ENCODE measurements around the gene SAMD9. TPM values are rescaled to one million over a fixed set of nuclear protein-coding genes. Genes with fewer than 3 reads are reported as not detected.

The SAMD9 gene
- total RNA-seq, 2 experiments from 2014 or later, result 6.1 to 7.6 TPM

DNA sequence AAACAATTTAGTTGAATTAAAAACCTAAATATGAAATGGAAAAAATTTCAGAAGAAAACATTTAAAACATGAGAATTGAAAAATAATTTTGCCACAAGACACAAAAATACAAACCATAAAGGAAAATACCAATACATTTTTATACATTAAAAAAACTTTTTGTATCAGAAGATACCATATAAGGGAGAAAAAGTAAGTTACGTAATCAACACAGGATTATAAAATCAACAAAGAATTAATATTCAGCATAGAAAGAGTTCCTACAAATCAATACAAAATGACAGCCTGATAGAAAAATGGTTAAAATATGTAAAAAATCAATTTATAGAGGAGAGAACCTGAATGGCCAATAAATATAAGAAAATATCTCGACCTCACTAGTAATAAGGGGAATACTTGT lies 47.0 kb upstream of the SAMD9 start:
- ChIA-PET POLR2A (interaction anchor here (1.8 kb wide), 1 partner anchor 48 kb away, joined by 6 read pairs; the partner anchor contains the start of gene SAMD9), CTCF (ENCODE audit: unreplicated experiment) (no interaction called here)
- DNase-seq (ENCODE audit: low spot score), result no peak
- H3K4me3 ChIP-seq (ENCODE audit: low read depth, low read length, poor library complexity, severe bottlenecking), result no peak overlapping the region
- no peaks in the 10 kb centered on the region for H3K9me2 ChIP-seq (ENCODE audit: insufficient read depth, low read length)
- no TSS peak for BruUV-seq (replicated peaks)
- no peak overlapping the region for H2AFZ ChIP-seq (ENCODE audit: low read length)
- H3K36me3 ChIP-seq (ENCODE audit: insufficient read depth, low read length), result no peaks in the 10 kb centered on the region
- H3K27ac ChIP-seq (ENCODE audit: low read depth, low read length, poor library complexity, severe bottlenecking), result no peak overlapping the region
- H3K4me2 ChIP-seq (ENCODE audit: low read length), result no peak overlapping the region
- peaks cover 9% of the 10 kb centered on the region; the same call in 1 of the 2 replicates for H3K9me3 ChIP-seq (ENCODE audit: low read length)
- TF ChIP-seq, protein P1, sequence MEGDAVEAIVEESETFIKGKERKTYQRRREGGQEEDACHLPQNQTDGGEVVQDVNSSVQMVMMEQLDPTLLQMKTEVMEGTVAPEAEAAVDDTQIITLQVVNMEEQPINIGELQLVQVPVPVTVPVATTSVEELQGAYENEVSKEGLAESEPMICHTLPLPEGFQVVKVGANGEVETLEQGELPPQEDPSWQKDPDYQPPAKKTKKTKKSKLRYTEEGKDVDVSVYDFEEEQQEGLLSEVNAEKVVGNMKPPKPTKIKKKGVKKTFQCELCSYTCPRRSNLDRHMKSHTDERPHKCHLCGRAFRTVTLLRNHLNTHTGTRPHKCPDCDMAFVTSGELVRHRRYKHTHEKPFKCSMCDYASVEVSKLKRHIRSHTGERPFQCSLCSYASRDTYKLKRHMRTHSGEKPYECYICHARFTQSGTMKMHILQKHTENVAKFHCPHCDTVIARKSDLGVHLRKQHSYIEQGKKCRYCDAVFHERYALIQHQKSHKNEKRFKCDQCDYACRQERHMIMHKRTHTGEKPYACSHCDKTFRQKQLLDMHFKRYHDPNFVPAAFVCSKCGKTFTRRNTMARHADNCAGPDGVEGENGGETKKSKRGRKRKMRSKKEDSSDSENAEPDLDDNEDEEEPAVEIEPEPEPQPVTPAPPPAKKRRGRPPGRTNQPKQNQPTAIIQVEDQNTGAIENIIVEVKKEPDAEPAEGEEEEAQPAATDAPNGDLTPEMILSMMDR (conservative IDR thresholded peaks at IDR 0.05; ENCODE audit: low read length), result no peak
- no peak for TF ChIP-seq EZH2phosphoT487 (IDR thresholded peaks at IDR 0.05; ENCODE audit: borderline replicate concordance, low read depth, low read length)
- no peaks in the 10 kb centered on the region for H3K79me2 ChIP-seq (ENCODE audit: insufficient read depth, low read depth, low read length)
- intact Hi-C loops (cut with micrococcal nuclease; ENCODE audit: unreplicated experiment), result no loop called here
- peaks cover 9% of the 10 kb centered on the region for H3K4me1 ChIP-seq (ENCODE audit: insufficient read depth, low read length, poor library complexity, severe bottlenecking)
- H4K20me1 ChIP-seq (ENCODE audit: insufficient read depth, low read length), result no peaks in the 10 kb centered on the region

DNA sequence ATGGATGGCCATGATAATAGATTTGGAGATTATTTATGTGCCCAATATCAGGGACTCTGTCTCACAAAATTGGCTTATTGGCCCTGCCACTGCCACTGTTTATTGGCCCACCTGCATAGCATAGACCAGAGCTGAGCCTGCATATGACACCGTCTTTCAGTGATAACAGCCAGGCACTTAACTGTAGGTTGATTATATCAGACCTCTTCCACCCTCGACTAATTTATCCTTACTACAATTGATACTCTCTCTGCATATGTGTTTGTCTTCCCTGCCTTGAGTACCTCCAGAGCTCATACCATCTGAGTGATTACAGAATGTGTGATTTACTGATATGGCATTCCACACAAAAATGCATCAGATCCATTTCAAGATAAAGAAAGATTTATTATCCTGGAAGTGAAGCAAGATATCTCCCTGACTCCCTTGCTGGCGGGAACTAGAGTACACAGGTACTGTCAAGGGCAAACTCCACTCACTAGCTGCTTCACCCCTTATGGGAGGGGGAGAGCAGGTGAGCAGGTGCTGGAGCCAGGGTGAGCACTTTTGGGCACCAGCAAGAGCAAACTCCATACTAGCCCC lies 43.5 kb upstream of the SAMD9 start:
- Histone ChIP-seq H3K36me3 (ENCODE audit: insufficient read depth, low read length) (no peaks in the 10 kb centered on the region), H3K27ac (ENCODE audit: low read depth, low read length, poor library complexity, severe bottlenecking) (no peak overlapping the region), H3K4me1 (ENCODE audit: insufficient read depth, low read length, poor library complexity, severe bottlenecking) (peaks cover 9% of the 10 kb centered on the region), H3K4me2 (ENCODE audit: low read length) (no peak overlapping the region), H4K20me1 (ENCODE audit: insufficient read depth, low read length) (no peaks in the 10 kb centered on the region), H3K4me3 (ENCODE audit: low read depth, low read length, poor library complexity, severe bottlenecking) (no peak overlapping the region), H3K9me3 (ENCODE audit: low read length) (peaks cover 9% of the 10 kb centered on the region; the same call in 1 of the 2 replicates), H3K79me2 (ENCODE audit: insufficient read depth, low read depth, low read length) (no peaks in the 10 kb centered on the region), H3K9me2 (ENCODE audit: insufficient read depth, low read length) (no peaks in the 10 kb centered on the region), H2AFZ (ENCODE audit: low read length) (no peak overlapping the region)
- intact Hi-C loops (cut with micrococcal nuclease; ENCODE audit: unreplicated experiment), result no loop called here
- ChIA-PET CTCF (ENCODE audit: unreplicated experiment) (no interaction called here), POLR2A (no interaction called here)
- BruUV-seq (replicated peaks), result no TSS peak
- no peak for DNase-seq (ENCODE audit: low spot score)
- TF ChIP-seq, protein P1 (conservative IDR thresholded peaks at IDR 0.05; ENCODE audit: low read length), result no peak
- TF ChIP-seq EZH2phosphoT487 (IDR thresholded peaks at IDR 0.05; ENCODE audit: borderline replicate concordance, low read depth, low read length), result no peak

DNA sequence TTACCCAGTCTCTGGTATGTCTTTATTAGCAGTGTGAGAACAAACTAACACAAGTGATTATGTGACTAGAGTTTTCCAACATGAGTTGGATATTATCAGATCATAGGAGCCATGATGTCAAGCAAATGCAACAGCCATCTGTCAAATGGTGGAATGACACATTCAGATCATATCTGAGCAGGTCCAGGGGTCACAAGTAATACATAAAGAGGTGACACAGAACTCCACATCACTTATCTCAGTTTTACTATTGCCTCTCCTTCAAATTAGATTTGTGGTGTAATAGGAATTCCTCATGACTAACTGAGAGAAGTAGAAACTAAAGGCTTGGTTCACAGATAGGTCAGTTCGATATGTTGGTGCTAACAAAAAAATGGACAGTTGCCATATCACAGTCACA lies 42.6 kb upstream of the SAMD9 start:
- Histone ChIP-seq H3K36me3 (ENCODE audit: insufficient read depth, low read length) (no peaks in the 10 kb centered on the region), H3K4me2 (ENCODE audit: low read length) (no peak overlapping the region), H3K79me2 (ENCODE audit: insufficient read depth, low read depth, low read length) (no peaks in the 10 kb centered on the region), H3K9me3 (ENCODE audit: low read length) (peaks cover 9% of the 10 kb centered on the region; the same call in 1 of the 2 replicates), H3K4me1 (ENCODE audit: insufficient read depth, low read length, poor library complexity, severe bottlenecking) (peaks cover 6% of the 10 kb centered on the region), H3K4me3 (ENCODE audit: low read depth, low read length, poor library complexity, severe bottlenecking) (no peak overlapping the region), H3K27ac (ENCODE audit: low read depth, low read length, poor library complexity, severe bottlenecking) (no peak overlapping the region), H3K9me2 (ENCODE audit: insufficient read depth, low read length) (no peaks in the 10 kb centered on the region), H2AFZ (ENCODE audit: low read length) (no peak overlapping the region), H4K20me1 (ENCODE audit: insufficient read depth, low read length) (no peaks in the 10 kb centered on the region)
- no peak for DNase-seq (ENCODE audit: low spot score)
- TF ChIP-seq EZH2phosphoT487 (IDR thresholded peaks at IDR 0.05; ENCODE audit: borderline replicate concordance, low read depth, low read length), result no peak
- TF ChIP-seq, protein P1 (conservative IDR thresholded peaks at IDR 0.05; ENCODE audit: low read length), result no peak
- POLR2A ChIA-PET, result interaction anchor here (0.8 kb wide), 1 partner anchor 16 kb away, joined by 3 read pairs; no protein-coding TSS in a partner anchor
- no TSS peak for BruUV-seq (replicated peaks)
- CTCF ChIA-PET (ENCODE audit: unreplicated experiment), result no interaction called here
- intact Hi-C loops (cut with micrococcal nuclease; ENCODE audit: unreplicated experiment), result no loop called here
